Duodenal mucosa (tissue), 2 donors: ENCODE measurements around the gene CISD1.

Experiments used
- H3K27ac ChIP-seq: one replicate; pipeline ENCODE4 v1.7.0; 2013; ENCODE audit warnings: low read depth, low read length
- H3K27me3 ChIP-seq, 2 donors: one replicate each; pipeline ENCODE4 v1.7.0; 2013; ENCODE audit warnings: low read length in 2 of 2, control low read depth in 1 of 2; ENCODE audit not compliant: insufficient read depth in 2 of 2, control insufficient read depth in 1 of 2
- H3K36me3 ChIP-seq, 2 donors: one replicate each; pipeline ENCODE4 v1.7.0; 2013; ENCODE audit warnings: low read length in 2 of 2, control low read depth in 1 of 2; ENCODE audit not compliant: insufficient read depth in 2 of 2, control insufficient read depth in 1 of 2
- H3K4me1 ChIP-seq, 2 donors: one replicate each; pipeline ENCODE4 v1.7.0; 2013; ENCODE audit warnings: low read length in 2 of 2, control low read depth in 1 of 2; ENCODE audit not compliant: insufficient read depth in 2 of 2, control insufficient read depth in 1 of 2
- H3K4me3 ChIP-seq, 2 donors: one replicate each; pipeline ENCODE4 v1.7.0; 2013; ENCODE audit warnings: low read length in 2 of 2, low read depth in 1 of 2
- H3K9ac ChIP-seq, 2 donors: one replicate each; pipeline ENCODE4 v1.7.0; 2013; ENCODE audit warnings: low read length in 2 of 2, low read depth in 1 of 2
- H3K9me3 ChIP-seq, 2 donors: one replicate each; pipeline ENCODE4 v1.7.0; 2013; ENCODE audit warnings: low read length in 2 of 2, control low read depth in 1 of 2; ENCODE audit not compliant: control insufficient read depth in 1 of 2

CISD1 gene

GRCh38 chr10:58304099-58304633 is 35.2 kb downstream of the CISD1 start:
- Histone ChIP-seq H3K9me3 (no peaks in the 10 kb centered on the region), H3K27me3 (no peaks in the 10 kb centered on the region), H3K27ac (no peak overlapping the region), H3K4me3 (no peak overlapping the region), H3K4me1 (peaks cover 7 to 10% of the 10 kb centered on the region in 2 donors), H3K9ac (no peak overlapping the region), H3K36me3 (no peaks in the 10 kb centered on the region)

- H3K4me1 ChIP-seq, result peaks cover 2 to 10% of the 10 kb centered on the region in 2 donors
- no peaks in the 10 kb centered on the region for H3K36me3 ChIP-seq
- no peaks in the 10 kb centered on the region for H3K27me3 ChIP-seq
- no peak overlapping the region for H3K9ac ChIP-seq
- H3K9me3 ChIP-seq, result no peaks in the 10 kb centered on the region
- no peak overlapping the region for H3K27ac ChIP-seq
- no peak overlapping the region for H3K4me3 ChIP-seq
Measured at GRCh38 chr10:58305821-58306220, 36.9 kb downstream of the CISD1 start.

DNA sequence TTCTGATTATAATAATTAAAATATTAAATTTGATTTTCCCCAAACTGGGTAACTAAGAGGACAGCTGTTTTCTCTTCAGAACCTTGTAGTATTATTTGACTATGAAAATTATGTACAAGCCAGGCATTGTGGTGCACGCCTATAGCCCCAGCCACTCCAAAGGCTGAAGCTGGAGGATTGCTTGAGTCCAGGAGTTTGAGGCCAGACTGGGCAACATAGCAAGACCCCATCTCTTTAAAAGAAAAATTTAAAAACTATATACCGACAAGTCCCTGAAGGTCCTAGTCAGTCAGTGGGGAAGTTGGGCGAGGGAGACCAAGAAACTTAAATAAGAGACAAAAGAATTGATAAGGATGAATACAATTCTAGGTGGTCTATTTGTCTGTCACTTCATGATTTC is 38.7 kb downstream of the CISD1 start:
- H3K27ac ChIP-seq, result no peak overlapping the region
- no peaks in the 10 kb centered on the region for H3K9me3 ChIP-seq
- no peak overlapping the region for H3K4me3 ChIP-seq
- H3K9ac ChIP-seq, result no peak overlapping the region
- H3K27me3 ChIP-seq, result no peaks in the 10 kb centered on the region
- H3K4me1 ChIP-seq, result peaks cover under 1% of the 10 kb centered on the region in 2 donors
- H3K36me3 ChIP-seq, result no peaks in the 10 kb centered on the region

- Histone ChIP-seq H3K36me3 (no peaks in the 10 kb centered on the region), H3K4me3 (no peak overlapping the region), H3K4me1 (no peaks in the 10 kb centered on the region), H3K27ac (no peak overlapping the region), H3K9ac (no peak overlapping the region), H3K9me3 (no peaks in the 10 kb centered on the region), H3K27me3 (no peaks in the 10 kb centered on the region)
Measured at GRCh38 chr10:58311026-58311425, 42.1 kb downstream of the CISD1 start.

DNA sequence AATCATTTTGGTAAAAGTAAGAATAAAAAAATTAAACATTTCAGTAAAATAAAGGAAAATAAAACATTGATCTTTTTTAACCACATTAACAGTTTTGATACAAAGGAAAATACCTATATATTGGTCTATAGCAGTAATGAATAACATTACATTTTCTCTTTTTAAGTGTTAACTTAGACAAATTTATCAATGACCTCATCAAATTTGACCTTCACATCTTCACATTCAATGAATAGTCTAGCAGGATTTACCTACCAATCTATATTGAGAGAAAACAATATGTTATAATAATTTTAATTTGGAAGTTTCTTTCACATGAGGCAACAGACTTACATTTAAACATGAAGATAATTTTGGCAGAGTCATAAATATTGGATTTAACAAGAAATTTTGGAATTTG is 47.9 kb downstream of the CISD1 start:
- no peak overlapping the region for H3K27ac ChIP-seq
- no peak overlapping the region for H3K4me3 ChIP-seq
- no peak overlapping the region for H3K9ac ChIP-seq
- H3K9me3 ChIP-seq, result no peaks in the 10 kb centered on the region
- H3K27me3 ChIP-seq, result no peaks in the 10 kb centered on the region
- H3K4me1 ChIP-seq, result no peaks in the 10 kb centered on the region
- H3K36me3 ChIP-seq, result no peaks in the 10 kb centered on the region

- H3K27ac ChIP-seq, result no peak overlapping the region
- no peak overlapping the region for H3K9ac ChIP-seq
- no peaks in the 10 kb centered on the region for H3K9me3 ChIP-seq
- H3K36me3 ChIP-seq, result no peaks in the 10 kb centered on the region
- no peaks in the 10 kb centered on the region for H3K27me3 ChIP-seq
- H3K4me3 ChIP-seq, result no peak overlapping the region
- peaks cover 0 to 9% of the 10 kb centered on the region in 2 donors for H3K4me1 ChIP-seq
Measured at GRCh38 chr10:58318346-58318745, 49.4 kb downstream of the CISD1 start.

DNA sequence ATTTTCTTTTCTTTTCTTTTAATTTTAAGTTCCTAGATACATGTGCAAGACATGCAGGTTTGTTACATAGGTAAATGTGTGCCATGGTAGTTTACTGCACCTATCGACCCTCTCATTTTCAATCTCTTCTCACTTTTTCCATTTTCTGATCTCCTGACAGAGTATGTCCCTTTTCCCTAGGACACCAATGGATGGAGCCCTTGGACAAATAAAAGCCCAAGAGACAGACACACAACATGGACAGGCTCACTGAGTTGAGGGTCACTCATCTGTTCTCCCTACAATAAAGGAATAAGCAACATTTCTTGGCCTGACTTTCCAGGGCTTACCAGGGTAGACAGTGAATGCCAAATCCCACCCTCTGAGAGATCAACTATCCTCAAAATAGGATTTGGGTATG is 50.6 kb downstream of the CISD1 start:
- Histone ChIP-seq H3K27ac (no peak overlapping the region), H3K4me1 (peaks cover 0 to 9% of the 10 kb centered on the region in 2 donors), H3K27me3 (no peaks in the 10 kb centered on the region), H3K4me3 (no peak overlapping the region), H3K9ac (no peak overlapping the region), H3K9me3 (no peaks in the 10 kb centered on the region), H3K36me3 (no peaks in the 10 kb centered on the region)

DNA sequence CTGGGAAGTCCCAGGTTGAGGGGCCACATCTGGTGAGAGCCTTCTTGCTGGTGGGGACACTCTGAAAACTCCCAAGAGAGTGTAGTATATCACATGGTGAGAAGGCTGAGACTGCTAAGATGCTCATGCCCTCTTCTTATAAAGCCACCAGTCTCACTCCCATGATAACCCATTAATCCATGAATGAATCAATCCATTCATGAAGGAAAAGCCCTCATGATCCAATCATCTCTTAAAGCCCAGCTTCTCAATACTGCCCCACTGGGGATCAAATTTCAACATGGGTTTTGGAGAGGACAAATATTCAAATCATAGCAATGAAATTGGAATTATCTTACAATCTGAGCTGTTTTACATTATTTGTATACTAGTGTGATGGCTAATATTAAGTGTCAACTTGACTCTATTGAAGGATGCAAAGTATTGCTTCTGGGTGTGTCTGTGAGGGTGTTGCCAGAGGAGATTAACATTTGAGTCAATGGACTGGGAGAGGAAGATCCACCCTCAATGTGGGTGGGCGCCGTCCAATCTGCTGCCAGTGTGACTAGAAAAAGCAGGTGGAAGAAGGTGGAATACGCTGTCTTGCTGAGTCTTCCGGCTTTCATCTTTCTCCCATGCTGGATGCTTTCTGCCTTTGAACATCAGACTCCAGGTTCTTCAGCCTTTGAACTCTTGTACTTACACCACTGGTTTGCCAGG is 51.5 kb downstream of the CISD1 start:
- H3K9ac ChIP-seq, result no peak overlapping the region
- H3K4me1 ChIP-seq, result peaks cover 0 to 9% of the 10 kb centered on the region in 2 donors

DNA sequence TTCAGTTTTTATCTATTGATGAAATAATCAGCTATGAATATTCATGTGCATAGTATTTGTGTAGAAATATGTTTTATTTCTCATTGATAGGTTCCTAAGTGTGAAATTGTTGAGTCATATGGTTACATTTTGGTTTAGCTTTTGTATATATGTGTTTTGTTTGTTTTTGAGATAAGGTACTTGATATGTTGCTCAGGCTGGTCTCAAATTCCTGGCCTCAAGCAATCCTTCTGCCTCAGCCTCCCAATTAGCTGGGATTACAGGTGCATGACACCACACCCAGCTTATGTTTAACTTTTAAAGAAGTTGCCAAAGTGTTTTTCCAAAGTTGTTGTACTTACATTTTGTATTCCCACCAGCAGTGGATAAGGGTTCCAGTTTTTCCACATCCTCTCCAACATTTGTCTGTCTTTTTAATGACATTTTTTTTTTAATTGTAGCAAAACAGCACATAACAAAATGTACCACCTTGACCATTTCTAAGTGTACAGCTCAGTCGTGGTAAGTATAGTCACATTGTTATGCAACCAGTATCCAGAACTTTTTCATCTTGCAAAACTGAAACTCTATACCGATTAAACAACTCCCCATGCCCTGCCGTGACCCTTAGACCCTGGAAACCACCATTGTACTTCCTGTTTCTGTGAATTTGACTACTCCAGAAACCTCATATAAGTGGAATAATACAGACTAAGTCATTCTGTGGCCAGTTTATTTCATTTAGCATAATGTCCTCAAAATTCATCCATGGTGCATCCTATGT is 53.3 kb downstream of the CISD1 start:
- Histone ChIP-seq H3K9ac (no peak overlapping the region), H3K4me1 (peaks cover 0 to 9% of the 10 kb centered on the region in 2 donors), H3K36me3 (no peaks in the 10 kb centered on the region), H3K27ac (no peak overlapping the region), H3K9me3 (no peaks in the 10 kb centered on the region), H3K4me3 (peak overlapping the region in 1 of 2 donors; percentile 16), H3K27me3 (no peaks in the 10 kb centered on the region)

More for the DNA sequence above, 51.5 kb downstream of the CISD1 start:
- Histone ChIP-seq H3K36me3 (no peaks in the 10 kb centered on the region), H3K27ac (no peak overlapping the region), H3K4me3 (no peak overlapping the region), H3K9me3 (no peaks in the 10 kb centered on the region), H3K27me3 (no peaks in the 10 kb centered on the region)

- no peaks in the 10 kb centered on the region for H3K36me3 ChIP-seq
- H3K27me3 ChIP-seq, result no peaks in the 10 kb centered on the region
- no peak overlapping the region for H3K27ac ChIP-seq
Measured at GRCh38 chr10:58322835-58323209, 53.9 kb downstream of the CISD1 start.

More at GRCh38 chr10:58322835-58323209, 53.9 kb downstream of the CISD1 start:
- H3K4me3 ChIP-seq, result peak overlapping the region in 1 of 2 donors; percentile 16
- H3K9ac ChIP-seq, result no peak overlapping the region
- H3K4me1 ChIP-seq, result peaks cover 0 to 9% of the 10 kb centered on the region in 2 donors
- H3K9me3 ChIP-seq, result no peaks in the 10 kb centered on the region
